Right forelimb (tissue), 1 donor: Measurements from ENCODE around the gene CLIC1.

ENCODE experiments used
- DNase-seq: peaks from one replicate; pipeline ENCODE4 v3.0.0-alpha.2; 2018

CLIC1 gene

GRCh38 chr6:31768363-31769257, 32.3 kb upstream of the CLIC1 start:
- no peak for DNase-seq

GRCh38 chr6:31767096-31767645, 30.8 kb upstream of the CLIC1 start:
- DNase-seq = no peak

GRCh38 chr6:31765910-31766794, 29.8 kb upstream of the CLIC1 start:
- no peak for DNase-seq

- no peak for DNase-seq
Observed at GRCh38 chr6:31765559-31765909, 29.2 kb upstream of the CLIC1 start.

- no peak for DNase-seq
Observed at GRCh38 chr6:31764198-31764597, 27.9 kb upstream of the CLIC1 start.

GRCh38 chr6:31763619-31763940, 27.2 kb upstream of the CLIC1 start:
- DNase-seq = no peak

- DNase-seq = no peak
Observed at GRCh38 chr6:31762878-31763618, 26.7 kb upstream of the CLIC1 start.

GRCh38 chr6:31762356-31762755, 26.0 kb upstream of the CLIC1 start, which contains the start of gene SAPCD1:
Gene SAPCD1 (plus strand): TSS chr6:31762656. CDS start chr6:31763055, 399 bp downstream.
- no peak for DNase-seq

- DNase-seq = no peak
Observed at GRCh38 chr6:31761343-31761742, 25.0 kb upstream of the CLIC1 start.

GRCh38 chr6:31760790-31761189, 24.5 kb upstream of the CLIC1 start:
- DNase-seq = no peak

GRCh38 chr6:31758281-31758680, 22.0 kb upstream of the CLIC1 start:
- DNase-seq = no peak

GRCh38 chr6:31752739-31753319, 16.5 kb upstream of the CLIC1 start:
- DNase-seq = no peak

GRCh38 chr6:31750411-31751022, 14.2 kb upstream of the CLIC1 start:
- DNase-seq = no peak

- no peak for DNase-seq
Observed at GRCh38 chr6:31749301-31750036, 13.1 kb upstream of the CLIC1 start.

GRCh38 chr6:31744422-31744821, 8.1 kb upstream of the CLIC1 start:
- DNase-seq = no peak

- DNase-seq = no peak
Observed at GRCh38 chr6:31742894-31743293, 6.6 kb upstream of the CLIC1 start.

- no peak for DNase-seq
Observed at GRCh38 chr6:31741815-31742214, 5.5 kb upstream of the CLIC1 start.

- DNase-seq = no peak
Observed at GRCh38 chr6:31740397-31741223, 4.3 kb upstream of the CLIC1 start.

GRCh38 chr6:31739639-31740396, 3.5 kb upstream of the CLIC1 start, which contains the start of gene MSH5:
Gene MSH5 (plus strand): TSS chr6:31740005. CDS start chr6:31740467, 462 bp downstream.
- peak; percentile 99 for DNase-seq
